HepG2 (cell line): ENCODE data around the gene MB21D2. TPM values are rescaled to one million over a fixed set of nuclear protein-coding genes. Genes with fewer than 3 reads are reported as not detected.

Experiments
- AHR ChIP-seq: IDR thresholded peaks from 2 replicates; pipeline ENCODE4 v1.6.1; 2018; ENCODE audit warnings: missing genetic modification reagents, missing compliant biosample characterization
- ARNT2 ChIP-seq: sonication (generic); formaldehyde crosslinking; IDR thresholded peaks from 2 replicates; pipeline ENCODE4 v1.8.0; 2022; ENCODE audit warnings: mild to moderate bottlenecking, low read depth, missing genetic modification reagents, moderate library complexity
- ARNTL ChIP-seq: sonication (generic); formaldehyde crosslinking; IDR thresholded peaks from 2 replicates; pipeline ENCODE4 v1.4.0; 2020; ENCODE audit warnings: mild to moderate bottlenecking, missing genetic modification reagents
- ASH2L ChIP-seq: fragments of 300-600, 200-600 bp; sonication (generic); IDR thresholded peaks from 2 replicates; pipeline ENCODE4 v1.7.0; 2017; ENCODE audit warnings: low read depth, mild to moderate bottlenecking, moderate library complexity, mixed read lengths, low read length; ENCODE audit not compliant: insufficient read length
- BORCS8-MEF2B ChIP-seq: sonication (generic); formaldehyde crosslinking; IDR thresholded peaks from 2 replicates; pipeline ENCODE4 v1.8.0; 2022; ENCODE audit warnings: mild to moderate bottlenecking, missing genetic modification reagents
- CREM ChIP-seq, 2 experiments: sonication (generic) in 1 of 2; formaldehyde crosslinking in 1 of 2; IDR thresholded peaks; 2 replicates each; pipeline versions ENCODE4 v1.4.0 to v1.6.1; 2016 to 2020; ENCODE audit warnings: antibody characterized with exemption in 1 of 2, mild to moderate bottlenecking in 1 of 2, missing genetic modification reagents in 1 of 2
- ELF3 ChIP-seq: IDR thresholded peaks from 2 replicates; pipeline ENCODE4 v1.6.1; 2016; ENCODE audit warnings: missing genetic modification reagents, missing compliant biosample characterization
- EZH2 ChIP-seq: conservative IDR thresholded peaks from 2 replicates; pipeline ENCODE4 v1.6.1; 2012; ENCODE audit warnings: mild to moderate bottlenecking, low read depth, low read length, moderate library complexity
- KLF15 ChIP-seq: sonication (generic); formaldehyde crosslinking; IDR thresholded peaks from 2 replicates; pipeline ENCODE4 v1.8.1; 2023; ENCODE audit warnings: borderline replicate concordance, mild to moderate bottlenecking, inconsistent platforms, missing genetic modification reagents, mixed read lengths
- KLF6 ChIP-seq: IDR thresholded peaks from 2 replicates; pipeline ENCODE4 v1.8.0; 2016; ENCODE audit warnings: missing biosample characterization, missing genetic modification reagents
- MZF1 ChIP-seq: sonication (generic); formaldehyde crosslinking; IDR thresholded peaks from 2 replicates; pipeline ENCODE4 v1.8.1; 2023; ENCODE audit warnings: mild to moderate bottlenecking, missing genetic modification reagents, borderline replicate concordance
- RFX3 ChIP-seq: IDR thresholded peaks from 2 replicates; pipeline ENCODE4 v1.6.1; 2016; ENCODE audit warnings: missing biosample characterization, missing genetic modification reagents
- SUZ12 ChIP-seq: fragments of 150-350 bp; IDR thresholded peaks from 2 replicates; pipeline ENCODE4 v1.6.1; 2014; ENCODE audit warnings: low read depth, low read length
- TEAD2 ChIP-seq: sonication (generic); formaldehyde crosslinking; IDR thresholded peaks from 2 replicates; pipeline ENCODE4 v1.9.0; 2021; ENCODE audit warnings: missing genetic modification reagents
- ZFP36L2 ChIP-seq: sonication (generic); formaldehyde crosslinking; IDR thresholded peaks from 2 replicates; pipeline ENCODE4 v1.4.0; 2020; ENCODE audit warnings: missing genetic modification reagents
- ZFP82 ChIP-seq: sonication (generic); formaldehyde crosslinking; IDR thresholded peaks from 2 replicates; pipeline ENCODE4 v1.5.1; 2020; ENCODE audit warnings: mild to moderate bottlenecking, missing genetic modification reagents, borderline replicate concordance
- ZNF260 ChIP-seq: sonication (generic); formaldehyde crosslinking; IDR thresholded peaks from 2 replicates; pipeline ENCODE4 v1.4.0; 2020; ENCODE audit warnings: missing genetic modification reagents, low read depth, mild to moderate bottlenecking, borderline replicate concordance
- ZNF333 ChIP-seq: sonication (generic); formaldehyde crosslinking; IDR thresholded peaks from 2 replicates; pipeline ENCODE4 v1.4.0; 2020; ENCODE audit warnings: mild to moderate bottlenecking, missing genetic modification reagents, borderline replicate concordance
- ZNF564 ChIP-seq: sonication (generic); formaldehyde crosslinking; IDR thresholded peaks from 2 replicates; pipeline ENCODE4 v1.8.1; 2023; ENCODE audit warnings: mild to moderate bottlenecking, missing genetic modification reagents
- ZNF720 ChIP-seq: sonication (generic); formaldehyde crosslinking; IDR thresholded peaks from 2 replicates; pipeline ENCODE4 v1.4.0; 2020; ENCODE audit warnings: missing genetic modification reagents
- ZNF749 ChIP-seq: sonication (generic); formaldehyde crosslinking; IDR thresholded peaks from 2 replicates; pipeline ENCODE4 v1.8.0; 2022; ENCODE audit warnings: mild to moderate bottlenecking, missing genetic modification reagents, moderate library complexity, borderline replicate concordance
- ZNF790 ChIP-seq: sonication (generic); formaldehyde crosslinking; IDR thresholded peaks from 2 replicates; pipeline ENCODE4 v1.8.0; 2022; ENCODE audit warnings: missing genetic modification reagents, mild to moderate bottlenecking, borderline replicate concordance
- ZSCAN31 ChIP-seq: sonication (generic); formaldehyde crosslinking; IDR thresholded peaks from 2 replicates; pipeline ENCODE4 v1.5.0; 2020; ENCODE audit warnings: low read depth, mild to moderate bottlenecking, missing genetic modification reagents
- polyA plus RNA-seq, 8 experiments: library from polyadenylated mRNA; depleted of rRNA in 3 of 8; stranded (reverse) in 7 of 8; unstranded in 1 of 8; fragments of >200 nt; fragmentation: Illumina TruSeq in 4 of 8; extraction: Trizol in 4 of 8; gene quantifications; 2 replicates each; pipeline versions ENCODE4 v1.2.1 to v1.2.3, GENCODE V29; 2011 to 2016; ENCODE audit warnings: low read depth in 4 of 8, missing spikeins in 1 of 8, mixed read lengths in 1 of 8; ENCODE audit not compliant: insufficient read depth in 1 of 8
- total RNA-seq, 5 experiments: library from RNA; depleted of rRNA; stranded (reverse); fragments of >200 nt; fragmentation: Illumina TruSeq; extraction: Trizol; gene quantifications; 2 replicates each; pipeline ENCODE4 v1.2.3, GENCODE V29; 2016; ENCODE audit warnings: low read depth in 1 of 5
- TF ChIP-seq, protein P1 (sequence below): IDR thresholded peaks from 2 replicates; pipeline ENCODE4 v1.6.1; 2016; ENCODE audit warnings: low read depth, borderline replicate concordance
- TF ChIP-seq, protein P2 (sequence below): sonication (generic); formaldehyde crosslinking; conservative IDR thresholded peaks from 2 replicates; pipeline ENCODE4 v1.4.0; 2020; ENCODE audit warnings: missing genetic modification reagents
- TF ChIP-seq, protein P3 (sequence below): sonication (generic); formaldehyde crosslinking; IDR thresholded peaks from 2 replicates; pipeline ENCODE4 v1.4.0; 2020; ENCODE audit warnings: mild to moderate bottlenecking, low read depth, missing genetic modification reagents

MB21D2 gene
- total and polyA plus RNA-seq, 2 of the 13 experiments (the other 11 are each of a cell fraction or from before 2014, with no cell fraction given): 0.90 to 1.6 TPM

DNA sequence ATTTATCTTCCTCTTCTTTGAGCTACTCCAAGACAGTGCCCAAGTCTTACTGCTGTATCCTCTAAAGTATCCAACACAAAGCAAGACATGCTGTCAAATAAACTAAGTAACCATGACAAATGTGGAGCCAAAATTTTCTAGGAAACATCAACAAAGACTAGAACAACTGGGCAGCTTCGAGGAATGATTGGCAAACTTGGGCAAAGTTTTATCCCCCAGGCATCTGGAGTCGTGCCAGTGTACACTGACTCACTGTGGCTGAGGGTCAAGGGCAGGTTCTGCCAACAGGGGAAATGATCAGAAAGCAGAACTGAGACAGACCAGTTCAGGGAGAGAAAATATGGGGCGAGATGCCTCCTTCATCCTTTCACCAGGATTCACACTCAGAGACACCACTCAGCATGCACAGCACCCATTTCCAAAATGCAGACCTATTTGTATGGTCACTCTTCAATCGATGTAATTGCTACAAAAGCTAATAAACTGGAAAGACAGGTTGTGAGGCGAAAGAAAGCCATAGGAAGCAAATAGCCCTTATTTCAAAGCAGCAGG lies 65.8 kb downstream of the MB21D2 start (continued):
- TF ChIP-seq, protein P1, sequence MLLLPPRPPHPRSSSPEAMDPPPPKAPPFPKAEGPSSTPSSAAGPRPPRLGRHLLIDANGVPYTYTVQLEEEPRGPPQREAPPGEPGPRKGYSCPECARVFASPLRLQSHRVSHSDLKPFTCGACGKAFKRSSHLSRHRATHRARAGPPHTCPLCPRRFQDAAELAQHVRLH (CRISPR knock-in tag): no peak
- TF ChIP-seq BORCS8-MEF2B (CRISPR knock-in tag) (no peak), ZFP36L2 (no peak), ARNTL (CRISPR knock-in tag) (no peak), ELF3 (CRISPR knock-in tag) (peak; percentile 45; the same call in 1 of the 2 replicates), ZNF260 (CRISPR knock-in tag) (no peak), KLF15 (CRISPR knock-in tag) (no peak), ZNF564 (CRISPR knock-in tag) (no peak), ZSCAN31 (CRISPR knock-in tag) (no peak), RFX3 (CRISPR knock-in tag) (0 out of 2 replicates have a peak, but pooled peaks have one; percentile 32), SUZ12 (no peak), EZH2 (no peak), TEAD2 (CRISPR knock-in tag) (no peak), AHR (CRISPR knock-in tag) (no peak), ZNF333 (CRISPR knock-in tag) (no peak), ZNF749 (CRISPR knock-in tag) (no peak), ZFP82 (CRISPR knock-in tag) (no peak), ZNF790 (CRISPR knock-in tag) (no peak), ASH2L (no peak), CREM (IDR thresholded peaks at IDR 0.05) (peak; percentile 70; the same call in 1 of the 2 replicates), CREM (CRISPR knock-in tag; IDR thresholded peaks at IDR 0.05) (no peak), ZNF720 (CRISPR knock-in tag) (no peak), ARNT2 (no peak), MZF1 (CRISPR knock-in tag) (no peak), KLF6 (CRISPR knock-in tag) (no peak)
- TF ChIP-seq, protein P2, sequence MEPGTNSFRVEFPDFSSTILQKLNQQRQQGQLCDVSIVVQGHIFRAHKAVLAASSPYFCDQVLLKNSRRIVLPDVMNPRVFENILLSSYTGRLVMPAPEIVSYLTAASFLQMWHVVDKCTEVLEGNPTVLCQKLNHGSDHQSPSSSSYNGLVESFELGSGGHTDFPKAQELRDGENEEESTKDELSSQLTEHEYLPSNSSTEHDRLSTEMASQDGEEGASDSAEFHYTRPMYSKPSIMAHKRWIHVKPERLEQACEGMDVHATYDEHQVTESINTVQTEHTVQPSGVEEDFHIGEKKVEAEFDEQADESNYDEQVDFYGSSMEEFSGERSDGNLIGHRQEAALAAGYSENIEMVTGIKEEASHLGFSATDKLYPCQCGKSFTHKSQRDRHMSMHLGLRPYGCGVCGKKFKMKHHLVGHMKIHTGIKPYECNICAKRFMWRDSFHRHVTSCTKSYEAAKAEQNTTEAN (CRISPR knock-in tag): no peak
- TF ChIP-seq, protein P3, sequence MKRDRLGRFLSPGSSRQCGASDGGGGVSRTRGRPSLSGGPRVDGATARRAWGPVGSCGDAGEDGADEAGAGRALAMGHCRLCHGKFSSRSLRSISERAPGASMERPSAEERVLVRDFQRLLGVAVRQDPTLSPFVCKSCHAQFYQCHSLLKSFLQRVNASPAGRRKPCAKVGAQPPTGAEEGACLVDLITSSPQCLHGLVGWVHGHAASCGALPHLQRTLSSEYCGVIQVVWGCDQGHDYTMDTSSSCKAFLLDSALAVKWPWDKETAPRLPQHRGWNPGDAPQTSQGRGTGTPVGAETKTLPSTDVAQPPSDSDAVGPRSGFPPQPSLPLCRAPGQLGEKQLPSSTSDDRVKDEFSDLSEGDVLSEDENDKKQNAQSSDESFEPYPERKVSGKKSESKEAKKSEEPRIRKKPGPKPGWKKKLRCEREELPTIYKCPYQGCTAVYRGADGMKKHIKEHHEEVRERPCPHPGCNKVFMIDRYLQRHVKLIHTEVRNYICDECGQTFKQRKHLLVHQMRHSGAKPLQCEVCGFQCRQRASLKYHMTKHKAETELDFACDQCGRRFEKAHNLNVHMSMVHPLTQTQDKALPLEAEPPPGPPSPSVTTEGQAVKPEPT: no peak
